ENCODE data around the gene ATG9B.
A peak's percentile ranks its signal among the peaks of the same experiment; 100 is the strongest.

Gene ATG9B

DNA sequence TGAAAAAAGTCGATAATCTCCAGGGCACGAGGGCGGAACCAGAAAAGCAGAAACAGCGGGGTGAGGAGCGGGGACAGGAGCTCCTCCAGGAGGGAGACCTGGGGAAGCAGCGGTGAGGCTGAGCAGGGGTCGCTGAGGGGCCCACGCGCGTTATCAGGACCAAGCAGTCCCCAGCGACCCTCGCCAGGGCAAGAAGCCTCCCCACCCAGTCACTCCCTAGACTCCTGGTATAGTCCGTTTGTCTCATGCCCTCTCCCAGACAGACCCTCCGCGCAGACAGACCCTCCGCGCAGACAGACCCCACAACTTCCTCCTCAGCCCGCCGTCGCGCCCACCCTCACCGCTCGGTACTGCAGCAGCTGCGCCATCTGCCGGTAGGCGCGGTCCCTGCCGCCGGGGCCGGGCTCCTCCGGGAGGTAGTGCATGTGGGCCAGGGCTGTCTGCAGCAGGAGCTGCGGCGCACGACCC lies 6.3 kb downstream of the ATG9B start (continued):
- no peak; the same call in 1 of the 2 replicates for TF ChIP-seq TRIM28 (IDR thresholded peaks at IDR 0.05; ENCODE audit: borderline replicate concordance, low read length)
- TF ChIP-seq ZNF366 (tag by site-specific recombination; conservative IDR thresholded peaks at IDR 0.05) = no peak
- peak; percentile 74 for TF ChIP-seq ZNF501 (tag by site-specific recombination; IDR thresholded peaks at IDR 0.05)
- no peak for TF ChIP-seq ZNF416 (tag by site-specific recombination; IDR thresholded peaks at IDR 0.05)
- TF ChIP-seq ZNF266 (tag by site-specific recombination; IDR thresholded peaks at IDR 0.05; ENCODE audit: low read depth) = no peak
- TF ChIP-seq ZNF394 (tag by site-specific recombination; IDR thresholded peaks at IDR 0.05; ENCODE audit: borderline replicate concordance) = no peak; the same call in 1 of the 2 replicates
- TF ChIP-seq, protein P1, sequence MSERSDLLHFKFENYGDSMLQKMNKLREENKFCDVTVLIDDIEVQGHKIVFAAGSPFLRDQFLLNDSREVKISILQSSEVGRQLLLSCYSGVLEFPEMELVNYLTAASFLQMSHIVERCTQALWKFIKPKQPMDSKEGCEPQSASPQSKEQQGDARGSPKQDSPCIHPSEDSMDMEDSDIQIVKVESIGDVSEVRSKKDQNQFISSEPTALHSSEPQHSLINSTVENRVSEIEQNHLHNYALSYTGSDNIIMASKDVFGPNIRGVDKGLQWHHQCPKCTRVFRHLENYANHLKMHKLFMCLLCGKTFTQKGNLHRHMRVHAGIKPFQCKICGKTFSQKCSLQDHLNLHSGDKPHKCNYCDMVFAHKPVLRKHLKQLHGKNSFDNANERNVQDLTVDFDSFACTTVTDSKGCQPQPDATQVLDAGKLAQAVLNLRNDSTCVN (tag by site-specific recombination; optimal IDR thresholded peaks at IDR 0.05) = peak; percentile 53
- TF ChIP-seq ZNF658 (tag by site-specific recombination; IDR thresholded peaks at IDR 0.05) = no peak
- no peak for TF ChIP-seq KLF8 (tag by site-specific recombination; IDR thresholded peaks at IDR 0.05)
- no peak for TF ChIP-seq OSR2 (tag by site-specific recombination; IDR thresholded peaks at IDR 0.05)

DNA sequence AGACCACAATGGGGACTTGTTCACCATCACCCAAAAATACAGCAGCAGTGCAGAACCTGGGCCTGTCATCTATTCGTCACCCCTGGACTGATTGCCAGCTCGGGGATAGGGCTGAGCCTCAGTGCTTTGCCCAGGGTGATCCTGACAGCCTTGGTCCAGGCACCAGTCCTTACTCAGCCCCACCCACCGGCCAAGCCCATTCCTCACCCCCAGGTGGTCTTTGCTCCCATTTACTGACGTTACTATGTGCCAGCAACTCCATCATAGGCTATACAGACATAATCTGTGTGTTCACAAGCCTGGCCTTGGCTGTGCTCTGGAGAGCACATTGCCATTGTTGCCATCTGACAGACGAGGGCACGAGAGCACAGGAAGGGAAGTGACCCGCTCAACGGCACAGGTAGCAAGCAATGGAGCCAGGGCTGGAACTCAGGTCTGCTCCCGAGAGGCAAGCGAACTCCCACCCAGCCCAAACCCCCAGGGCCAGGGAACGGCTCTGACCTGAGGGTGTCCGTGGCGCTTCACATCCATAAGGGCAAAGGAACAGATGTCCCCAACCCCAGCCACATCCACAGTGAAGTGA lies 6.8 kb downstream of the ATG9B start:
- Histone ChIP-seq H3K36me3 (ENCODE audit: control insufficient read depth in 2 of 2, insufficient read depth in 1 of 2, low read length in 2 of 2) (no peaks in the 10 kb centered on the region), H3K4me1 (ENCODE audit: control insufficient read depth, insufficient read depth, low read length) (no peaks in the 10 kb centered on the region), H3K4me3 (ENCODE audit: low read depth, low read length) (no peak overlapping the region), H3K27ac (ENCODE audit: extremely low read depth, low read depth, low read length) (no peak overlapping the region), H3K9me3 (ENCODE audit: control insufficient read depth, insufficient read depth, low read depth, low read length) (no peaks in the 10 kb centered on the region)
- ChIA-PET POLR2A (interaction anchor here (1.7 kb wide), 1 partner anchor 11 kb away, joined by 8 read pairs; the partner anchor contains the start of gene ABCB8), CTCF (interaction anchor here (0.6 to 2.9 kb wide), 22 partner anchors 8 to 739 kb away, joined by 3 to 29 read pairs (median 6); partner anchors contain the start of genes ABCB8, AOC1 and NOS3)
- TF ChIP-seq ZIC2 (tag by site-specific recombination; IDR thresholded peaks at IDR 0.05) (no peak), ZNF529 (tag by site-specific recombination; IDR thresholded peaks at IDR 0.05; ENCODE audit: insufficient replicate concordance) (no peak), ZNF416 (tag by site-specific recombination; IDR thresholded peaks at IDR 0.05) (no peak), YY2 (tag by site-specific recombination; IDR thresholded peaks at IDR 0.05) (no peak), ZNF175 (tag by site-specific recombination; IDR thresholded peaks at IDR 0.05) (no peak), ZNF184 (tag by site-specific recombination; IDR thresholded peaks at IDR 0.05) (no peak), ZFP37 (tag by site-specific recombination; IDR thresholded peaks at IDR 0.05) (no peak), SCRT1 (tag by site-specific recombination; IDR thresholded peaks at IDR 0.05; ENCODE audit: borderline replicate concordance) (no peak), ZNF510 (tag by site-specific recombination; IDR thresholded peaks at IDR 0.05; ENCODE audit: insufficient replicate concordance) (no peak)
- TF ChIP-seq, protein P2, sequence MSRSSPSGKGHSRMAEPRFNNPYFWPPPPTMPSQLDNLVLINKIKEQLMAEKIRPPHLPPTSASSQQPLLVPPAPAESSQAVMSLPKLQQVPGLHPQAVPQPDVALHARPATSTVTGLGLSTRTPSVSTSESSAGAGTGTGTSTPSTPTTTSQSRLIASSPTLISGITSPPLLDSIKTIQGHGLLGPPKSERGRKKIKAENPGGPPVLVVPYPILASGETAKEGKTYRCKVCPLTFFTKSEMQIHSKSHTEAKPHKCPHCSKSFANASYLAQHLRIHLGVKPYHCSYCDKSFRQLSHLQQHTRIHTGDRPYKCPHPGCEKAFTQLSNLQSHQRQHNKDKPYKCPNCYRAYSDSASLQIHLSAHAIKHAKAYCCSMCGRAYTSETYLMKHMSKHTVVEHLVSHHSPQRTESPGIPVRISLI (tag by site-specific recombination; IDR thresholded peaks at IDR 0.05) = no peak
- TF ChIP-seq, protein P3, sequence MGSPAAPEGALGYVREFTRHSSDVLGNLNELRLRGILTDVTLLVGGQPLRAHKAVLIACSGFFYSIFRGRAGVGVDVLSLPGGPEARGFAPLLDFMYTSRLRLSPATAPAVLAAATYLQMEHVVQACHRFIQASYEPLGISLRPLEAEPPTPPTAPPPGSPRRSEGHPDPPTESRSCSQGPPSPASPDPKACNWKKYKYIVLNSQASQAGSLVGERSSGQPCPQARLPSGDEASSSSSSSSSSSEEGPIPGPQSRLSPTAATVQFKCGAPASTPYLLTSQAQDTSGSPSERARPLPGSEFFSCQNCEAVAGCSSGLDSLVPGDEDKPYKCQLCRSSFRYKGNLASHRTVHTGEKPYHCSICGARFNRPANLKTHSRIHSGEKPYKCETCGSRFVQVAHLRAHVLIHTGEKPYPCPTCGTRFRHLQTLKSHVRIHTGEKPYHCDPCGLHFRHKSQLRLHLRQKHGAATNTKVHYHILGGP (tag by site-specific recombination; IDR thresholded peaks at IDR 0.05) = no peak
- TF ChIP-seq, protein P4, sequence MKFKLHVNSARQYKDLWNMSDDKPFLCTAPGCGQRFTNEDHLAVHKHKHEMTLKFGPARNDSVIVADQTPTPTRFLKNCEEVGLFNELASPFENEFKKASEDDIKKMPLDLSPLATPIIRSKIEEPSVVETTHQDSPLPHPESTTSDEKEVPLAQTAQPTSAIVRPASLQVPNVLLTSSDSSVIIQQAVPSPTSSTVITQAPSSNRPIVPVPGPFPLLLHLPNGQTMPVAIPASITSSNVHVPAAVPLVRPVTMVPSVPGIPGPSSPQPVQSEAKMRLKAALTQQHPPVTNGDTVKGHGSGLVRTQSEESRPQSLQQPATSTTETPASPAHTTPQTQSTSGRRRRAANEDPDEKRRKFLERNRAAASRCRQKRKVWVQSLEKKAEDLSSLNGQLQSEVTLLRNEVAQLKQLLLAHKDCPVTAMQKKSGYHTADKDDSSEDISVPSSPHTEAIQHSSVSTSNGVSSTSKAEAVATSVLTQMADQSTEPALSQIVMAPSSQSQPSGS (tag by site-specific recombination; IDR thresholded peaks at IDR 0.05; ENCODE audit: low read depth) = no peak
- TF ChIP-seq, protein P5, sequence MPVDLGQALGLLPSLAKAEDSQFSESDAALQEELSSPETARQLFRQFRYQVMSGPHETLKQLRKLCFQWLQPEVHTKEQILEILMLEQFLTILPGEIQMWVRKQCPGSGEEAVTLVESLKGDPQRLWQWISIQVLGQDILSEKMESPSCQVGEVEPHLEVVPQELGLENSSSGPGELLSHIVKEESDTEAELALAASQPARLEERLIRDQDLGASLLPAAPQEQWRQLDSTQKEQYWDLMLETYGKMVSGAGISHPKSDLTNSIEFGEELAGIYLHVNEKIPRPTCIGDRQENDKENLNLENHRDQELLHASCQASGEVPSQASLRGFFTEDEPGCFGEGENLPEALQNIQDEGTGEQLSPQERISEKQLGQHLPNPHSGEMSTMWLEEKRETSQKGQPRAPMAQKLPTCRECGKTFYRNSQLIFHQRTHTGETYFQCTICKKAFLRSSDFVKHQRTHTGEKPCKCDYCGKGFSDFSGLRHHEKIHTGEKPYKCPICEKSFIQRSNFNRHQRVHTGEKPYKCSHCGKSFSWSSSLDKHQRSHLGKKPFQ (tag by site-specific recombination; IDR thresholded peaks at IDR 0.05) = no peak

Data from HEK293 (cell line).